Pancreas (tissue), 10 donors: ENCODE data around the gene ANO10. TPM values are rescaled to one million over a fixed set of nuclear protein-coding genes. Genes with fewer than 3 reads are reported as not detected.

Experiments used
- ATAC-seq, 4 donors: fragments of 200-7000 bp; cut with Tn5 transposase; one replicate each; pipeline versions ENCODE4 v1.8.0 to v1.9.1; 2020; ENCODE audit warnings: mild to moderate bottlenecking in 4 of 4, moderate library complexity in 4 of 4
- DNase-seq, 6 donors: peaks; one replicate each; pipeline ENCODE4 v3.0.0-alpha.2; 2020
- FAIRE-seq: peaks from 2 replicates; lab custom pipeline; 2012; peaks lifted over from hg19 to GRCh38; lab: Jason Lieb, UNC
- H3K27ac ChIP-seq, 4 donors: fragments of 200-600 bp; sonication (generic); 1 replicate in 3 of 4; 2 replicates in 1 of 4; pipeline versions ENCODE4 v1.5.0 to v1.8.0; 2020
- H3K27me3 ChIP-seq, 4 donors: fragments of 200-600 bp; one replicate each; pipeline ENCODE4 v1.8.0; 2021
- H3K36me3 ChIP-seq, 3 donors: fragments of 200-600 bp; sonication (generic) in 1 of 3; one replicate each; pipeline versions ENCODE4 v1.5.0 to v1.8.0; 2020 to 2021
- H3K4me1 ChIP-seq, 3 donors: fragments of 200-600 bp; one replicate each; pipeline ENCODE4 v1.8.0; 2021
- H3K4me3 ChIP-seq, 4 donors: fragments of 200-600 bp; sonication (generic) in 2 of 4; one replicate each; pipeline versions ENCODE4 v1.5.0 to v1.8.0; 2020 to 2021
- H3K9me3 ChIP-seq, 4 donors: fragments of 200-600 bp; one replicate each; pipeline ENCODE4 v1.8.0; 2021
- WGBS, 2 donors: extraction: QIAGEN DNeasy Blood & Tissue Kit; methylation state at CpG; one replicate each; pipeline ENCODE4 v1.1.7; 2013; 5-methylcytosine and 5-hydroxymethylcytosine counted together
- intact Hi-C, 3 donors: fragments of 100-400 bp; cut with DNase I; formaldehyde crosslinking; loops; one replicate each; pipeline versions ENCODE4 v1.11.1 to v1.14.2; 2022
- polyA plus RNA-seq, 2 donors: library from polyadenylated mRNA; stranded (reverse); fragments of 200-250 nt; gene quantifications; one replicate each; pipeline ENCODE4 v1.2.3, GENCODE V29; 2013
- total RNA-seq, 6 donors: library from RNA; stranded (reverse); fragmentation: NEBNext Ultra II Directional in 4 of 6; extraction: Animal tissue kit (Norgen Biotek cat#: 25700) in 4 of 6; gene quantifications; one replicate each; pipeline versions ENCODE4 v1.2.1 to v1.2.4, GENCODE V29; 2021 to 2023
- TF ChIP-seq, protein P1 (sequence below), 4 donors: fragments of 200-600 bp; sonication (generic) in 3 of 4; IDR thresholded peaks; one replicate each; pipeline versions ENCODE4 v1.5.0 to v1.8.0; 2021; ENCODE audit warnings: antibody characterized with exemption in 4 of 4
- donor health status: healthy with polysubstance abuse.
- donor health status: DM: no; HTN: no; CAD: no; lungs with moderate emphysema.
- donor health status: DM: no; HTN: no; CAD: no.
- donor health status: control.
- donor health status: control.
- donor health status: Bipolar disorder and iron deficiency.
- donor health status: DM: yes; HTN: yes; CAD: no.
- donor health status: DM: no; HTN: no; CAD: no.
- donor health status: DM: no; HTN: no; CAD: no.
- donor health status: DM: yes; HTN: yes; CAD: no.

Gene ANO10
- total and polyA plus RNA-seq, 8 donors = 7.2 to 17.6 (median 10.1) TPM

DNA sequence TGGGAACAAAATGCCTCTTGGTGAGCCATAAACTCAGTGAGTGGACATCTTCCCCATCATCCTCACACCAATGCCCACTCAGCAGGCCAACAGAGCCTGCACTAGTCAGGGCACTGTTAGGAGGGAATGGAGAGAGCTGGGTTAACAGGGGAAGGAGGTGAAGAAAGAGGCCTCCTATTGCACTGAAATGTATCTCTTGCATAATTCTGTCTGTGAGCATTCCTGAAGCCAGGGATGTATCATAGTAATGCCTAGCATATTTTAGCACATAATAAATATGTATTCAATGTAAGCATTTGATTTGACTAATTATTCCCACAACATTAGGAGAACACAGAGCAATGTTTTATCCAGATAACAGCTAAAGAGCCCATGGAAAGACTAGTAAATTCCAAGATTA is 81.2 kb downstream of the ANO10 start:
- no peak for FAIRE-seq
- H3K36me3 ChIP-seq = no peaks in the 10 kb centered on the region
- DNase-seq = no peak
- H3K4me1 ChIP-seq = no peaks in the 10 kb centered on the region
- no peak overlapping the region for H3K27ac ChIP-seq
- no peaks in the 10 kb centered on the region for H3K9me3 ChIP-seq
- TF ChIP-seq, protein P1, sequence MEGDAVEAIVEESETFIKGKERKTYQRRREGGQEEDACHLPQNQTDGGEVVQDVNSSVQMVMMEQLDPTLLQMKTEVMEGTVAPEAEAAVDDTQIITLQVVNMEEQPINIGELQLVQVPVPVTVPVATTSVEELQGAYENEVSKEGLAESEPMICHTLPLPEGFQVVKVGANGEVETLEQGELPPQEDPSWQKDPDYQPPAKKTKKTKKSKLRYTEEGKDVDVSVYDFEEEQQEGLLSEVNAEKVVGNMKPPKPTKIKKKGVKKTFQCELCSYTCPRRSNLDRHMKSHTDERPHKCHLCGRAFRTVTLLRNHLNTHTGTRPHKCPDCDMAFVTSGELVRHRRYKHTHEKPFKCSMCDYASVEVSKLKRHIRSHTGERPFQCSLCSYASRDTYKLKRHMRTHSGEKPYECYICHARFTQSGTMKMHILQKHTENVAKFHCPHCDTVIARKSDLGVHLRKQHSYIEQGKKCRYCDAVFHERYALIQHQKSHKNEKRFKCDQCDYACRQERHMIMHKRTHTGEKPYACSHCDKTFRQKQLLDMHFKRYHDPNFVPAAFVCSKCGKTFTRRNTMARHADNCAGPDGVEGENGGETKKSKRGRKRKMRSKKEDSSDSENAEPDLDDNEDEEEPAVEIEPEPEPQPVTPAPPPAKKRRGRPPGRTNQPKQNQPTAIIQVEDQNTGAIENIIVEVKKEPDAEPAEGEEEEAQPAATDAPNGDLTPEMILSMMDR (IDR thresholded peaks at IDR 0.05) = no peak
- no peak for ATAC-seq
- no peaks in the 10 kb centered on the region for H3K27me3 ChIP-seq
- no peak overlapping the region for H3K4me3 ChIP-seq
- intact Hi-C loops = loop anchor here in 1 of 3 donors (10.0 kb wide), 1 partner anchor 654 kb away; no protein-coding TSS in a partner anchor

DNA sequence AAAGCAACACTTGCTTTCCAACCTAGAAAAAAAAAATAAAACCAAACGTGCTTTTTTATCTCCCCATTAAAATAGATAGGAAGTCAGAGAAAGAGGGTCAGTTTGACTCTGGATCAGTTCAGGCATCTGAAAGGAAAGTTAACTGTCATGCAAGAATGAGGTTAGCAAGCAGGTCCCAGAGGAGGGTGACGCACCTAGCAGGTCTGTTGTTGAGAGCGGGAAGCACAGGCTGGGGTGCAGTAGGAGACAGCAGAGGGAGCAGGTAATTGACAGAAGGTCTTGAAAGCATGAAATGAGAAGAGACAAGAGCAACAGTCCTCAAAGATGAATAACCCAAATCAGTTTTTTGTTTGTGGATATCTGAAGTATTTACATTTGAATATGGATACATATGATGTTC is 82.5 kb downstream of the ANO10 start:
- Histone ChIP-seq H3K9me3 (no peaks in the 10 kb centered on the region), H3K4me1 (no peaks in the 10 kb centered on the region), H3K36me3 (no peaks in the 10 kb centered on the region), H3K27ac (no peak overlapping the region), H3K27me3 (no peaks in the 10 kb centered on the region), H3K4me3 (no peak overlapping the region)
- DNase-seq (no peak), ATAC-seq (no peak), FAIRE-seq (no peak)
- 59 to 67% methylated on average over 3 of the region's 3 CpGs for WGBS, 2 donors
- intact Hi-C loops = no loop called here
- TF ChIP-seq, protein P1 (IDR thresholded peaks at IDR 0.05) = no peak

DNA sequence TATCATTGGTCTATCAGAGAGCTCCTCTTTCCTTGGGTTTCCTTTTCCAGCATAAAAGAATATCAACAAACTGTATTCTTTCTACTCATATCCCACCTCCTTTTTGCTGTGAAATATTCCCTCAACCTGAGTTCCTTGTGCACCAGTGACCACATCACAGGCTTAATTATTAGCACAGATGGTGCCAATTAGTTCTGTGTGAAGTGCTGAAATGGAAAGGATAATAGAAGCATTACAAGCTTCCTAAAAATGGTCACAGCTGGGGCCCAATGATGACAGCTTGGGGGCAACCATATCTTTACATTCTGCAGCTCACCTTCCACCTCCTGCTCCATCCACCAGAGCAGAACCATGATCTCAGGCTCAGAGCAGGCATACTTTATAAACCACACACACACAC is 84.6 kb downstream of the ANO10 start:
- no peaks in the 10 kb centered on the region for H3K9me3 ChIP-seq
- FAIRE-seq (no peak), ATAC-seq (peak in 1 of 4 donors; percentile 18), DNase-seq (no peak)
- no peaks in the 10 kb centered on the region for H3K36me3 ChIP-seq
- TF ChIP-seq, protein P1 (IDR thresholded peaks at IDR 0.05) = no peak
- H3K27ac ChIP-seq = no peak overlapping the region
- intact Hi-C loops = no loop called here
- no peaks in the 10 kb centered on the region for H3K4me1 ChIP-seq
- H3K27me3 ChIP-seq = no peaks in the 10 kb centered on the region
- no peak overlapping the region for H3K4me3 ChIP-seq

DNA sequence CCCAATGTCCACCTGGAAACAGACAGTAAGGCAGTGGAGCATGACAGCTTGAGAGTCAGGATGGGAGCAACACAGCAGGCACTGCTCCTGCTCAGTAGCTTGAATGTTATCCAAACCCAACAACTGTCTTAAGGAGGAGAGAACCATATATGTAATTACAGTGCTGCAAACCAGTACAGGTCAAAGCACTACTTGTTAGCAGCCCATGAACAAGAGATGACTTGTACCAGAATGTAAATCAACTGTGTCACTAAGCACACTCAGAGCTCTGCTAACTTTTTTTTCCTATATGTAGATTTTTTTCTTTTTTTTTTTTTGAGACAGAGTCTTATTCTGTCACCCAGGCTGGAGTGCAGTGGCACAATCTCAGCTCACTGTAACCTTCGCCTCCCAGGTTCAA is 87.1 kb downstream of the ANO10 start:
- no peak overlapping the region for H3K4me3 ChIP-seq
- no peaks in the 10 kb centered on the region for H3K36me3 ChIP-seq
- H3K9me3 ChIP-seq = no peaks in the 10 kb centered on the region
- DNase-seq (no peak), ATAC-seq (no peak), FAIRE-seq (no peak)
- no peak overlapping the region for H3K27ac ChIP-seq
- 91 to 98% methylated on average over 1 of the region's 1 CpG for WGBS, 2 donors
- intact Hi-C loops = no loop called here
- no peaks in the 10 kb centered on the region for H3K27me3 ChIP-seq
- no peaks in the 10 kb centered on the region for H3K4me1 ChIP-seq
- TF ChIP-seq, protein P1 (IDR thresholded peaks at IDR 0.05) = no peak

DNA sequence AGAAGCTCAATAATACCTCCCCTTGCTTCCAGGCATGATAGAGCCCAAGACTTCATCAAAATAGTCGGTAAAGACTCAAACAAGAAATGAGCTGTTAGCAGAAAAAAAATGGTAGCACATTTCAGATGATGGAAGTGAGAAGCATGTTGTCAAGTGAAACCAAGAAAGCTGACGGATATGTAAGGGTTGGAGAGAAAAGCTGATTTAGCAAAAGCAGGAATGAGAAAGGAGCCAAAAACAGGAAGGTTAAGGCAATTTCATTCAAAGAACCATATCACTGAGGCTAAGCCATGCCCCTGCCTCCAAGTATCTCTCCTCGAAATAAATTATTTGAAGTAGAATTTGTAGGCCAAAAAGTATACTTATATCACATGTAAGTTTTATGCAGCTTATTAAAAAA is 88.8 kb downstream of the ANO10 start:
- no peak overlapping the region for H3K27ac ChIP-seq
- H3K4me1 ChIP-seq = no peaks in the 10 kb centered on the region
- no peaks in the 10 kb centered on the region for H3K9me3 ChIP-seq
- H3K4me3 ChIP-seq = no peak overlapping the region
- intact Hi-C loops = no loop called here
- TF ChIP-seq, protein P1 (IDR thresholded peaks at IDR 0.05) = no peak
- DNase-seq (no peak), FAIRE-seq (no peak), ATAC-seq (no peak)
- no peaks in the 10 kb centered on the region for H3K27me3 ChIP-seq
- no peaks in the 10 kb centered on the region for H3K36me3 ChIP-seq
- WGBS, 2 donors = 91 to 94% methylated on average over 3 of the region's 3 CpGs
